AG09309 (cell line): ENCODE data around the gene CAMK2D.

Source experiments
- DNase-seq: peaks from one replicate; pipeline ENCODE4 v3.0.0-alpha.2; 2010; ENCODE audit warnings: low read depth
- H3K4me3 ChIP-seq: 2 replicates; pipeline ENCODE4 v1.5.1; 2011; ENCODE audit warnings: mild to moderate bottlenecking, low read depth, low read length, moderate library complexity; ENCODE audit not compliant: control insufficient read depth
- CTCF ChIP-seq: IDR thresholded peaks from 2 replicates; pipeline ENCODE4 v1.5.1; 2011; ENCODE audit warnings: mild to moderate bottlenecking, low read depth, low read length, inconsistent platforms; ENCODE audit not compliant: insufficient read depth, control insufficient read depth; ENCODE audit errors: missing control alignments

CAMK2D gene

GRCh38 chr4:113741956-113742355 lies 19.6 kb downstream of the CAMK2D start:
- no peak for TF ChIP-seq CTCF
- no peak for DNase-seq
- H3K4me3 ChIP-seq, result no peak overlapping the region

GRCh38 chr4:113740857-113741379 lies 20.6 kb downstream of the CAMK2D start:
- DNase-seq, result no peak
- no peak overlapping the region for H3K4me3 ChIP-seq
- TF ChIP-seq CTCF, result no peak

- no peak overlapping the region for H3K4me3 ChIP-seq
- no peak for TF ChIP-seq CTCF
- DNase-seq, result no peak
Measured at GRCh38 chr4:113739197-113739596, 22.3 kb downstream of the CAMK2D start.

GRCh38 chr4:113738251-113738650 lies 23.3 kb downstream of the CAMK2D start:
- no peak overlapping the region for H3K4me3 ChIP-seq
- no peak for TF ChIP-seq CTCF
- no peak for DNase-seq

GRCh38 chr4:113733685-113734084 lies 27.9 kb downstream of the CAMK2D start:
- no peak for TF ChIP-seq CTCF
- H3K4me3 ChIP-seq, result no peak overlapping the region
- no peak for DNase-seq

- DNase-seq, result no peak
- no peak overlapping the region for H3K4me3 ChIP-seq
- no peak for TF ChIP-seq CTCF
Measured at GRCh38 chr4:113732967-113733527, 28.5 kb downstream of the CAMK2D start.

- TF ChIP-seq CTCF, result no peak
- DNase-seq, result no peak
Measured at GRCh38 chr4:113730467-113731216, 30.9 kb downstream of the CAMK2D start.

More at GRCh38 chr4:113730467-113731216, 30.9 kb downstream of the CAMK2D start:
- H3K4me3 ChIP-seq, result no peak overlapping the region
